A549 treated with ZK216348 at 1 μM for 4 hours (cell line): Measurements from ENCODE around the gene C19orf81. TPM values are rescaled to one million over a fixed set of nuclear protein-coding genes. Genes with fewer than 3 reads are reported as not detected.

Experiments
- total RNA-seq: library from RNA; stranded (reverse); fragments of 200-300 nt; extraction: Qiagen RNA extraction; gene quantifications from 5 replicates; pipeline ENCODE4 v1.2.3, GENCODE V29; 2022; ENCODE audit warnings: low read depth

Gene C19orf81
- 3.9 to 12.5 TPM (median 10.5 TPM) in 5 replicates for total RNA-seq

DNA sequence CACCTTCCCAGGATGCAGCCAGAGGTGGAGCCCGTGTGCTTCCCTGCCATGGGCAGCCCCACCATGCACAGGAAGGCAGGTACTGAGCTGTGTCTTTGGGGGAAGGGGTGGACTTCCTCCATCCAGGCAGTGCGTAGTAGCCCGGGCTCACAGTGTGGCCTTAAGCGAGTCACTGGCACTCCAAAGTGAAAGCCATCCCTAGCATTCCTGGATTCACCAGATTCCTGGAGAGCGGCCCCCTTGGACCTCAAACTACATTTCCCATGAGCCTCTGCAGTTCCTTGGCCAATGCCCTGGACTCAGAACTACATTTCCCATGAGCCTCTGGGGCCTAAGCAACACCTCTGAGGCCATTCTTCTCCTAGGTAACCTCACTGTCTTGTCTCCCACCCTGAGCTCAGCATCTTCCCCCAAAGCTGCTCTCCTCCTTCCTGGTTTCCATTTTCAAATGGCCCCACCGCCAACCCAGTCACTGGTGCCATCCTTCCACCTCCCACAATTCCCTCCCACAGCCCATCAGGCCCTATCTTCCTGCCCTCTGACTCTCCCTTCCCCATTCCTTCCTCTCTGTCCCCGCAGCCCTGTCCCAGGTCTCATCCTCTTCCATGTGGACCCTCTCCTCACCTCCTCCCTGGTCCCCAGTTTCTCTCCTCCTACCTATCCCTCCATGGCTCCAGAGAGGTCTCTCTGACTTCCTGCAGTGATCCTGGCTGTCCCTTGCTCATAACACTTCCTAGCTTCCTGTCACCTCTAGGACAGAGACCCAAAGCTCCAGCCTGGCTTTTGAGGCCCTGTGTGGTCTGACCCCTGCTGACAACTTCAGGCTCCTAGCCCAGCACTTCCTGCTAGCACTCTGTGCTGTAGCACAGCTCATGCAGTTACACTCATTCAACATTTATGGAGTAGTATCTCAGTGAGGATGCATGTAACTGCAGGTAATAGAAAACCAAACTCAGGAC is at the start of gene C19orf81:
Gene C19orf81, plus strand, starts transcription at position 13 of the 959 bp plus-strand sequence. Its CDS starts 0 bp downstream, at position 13.

DNA sequence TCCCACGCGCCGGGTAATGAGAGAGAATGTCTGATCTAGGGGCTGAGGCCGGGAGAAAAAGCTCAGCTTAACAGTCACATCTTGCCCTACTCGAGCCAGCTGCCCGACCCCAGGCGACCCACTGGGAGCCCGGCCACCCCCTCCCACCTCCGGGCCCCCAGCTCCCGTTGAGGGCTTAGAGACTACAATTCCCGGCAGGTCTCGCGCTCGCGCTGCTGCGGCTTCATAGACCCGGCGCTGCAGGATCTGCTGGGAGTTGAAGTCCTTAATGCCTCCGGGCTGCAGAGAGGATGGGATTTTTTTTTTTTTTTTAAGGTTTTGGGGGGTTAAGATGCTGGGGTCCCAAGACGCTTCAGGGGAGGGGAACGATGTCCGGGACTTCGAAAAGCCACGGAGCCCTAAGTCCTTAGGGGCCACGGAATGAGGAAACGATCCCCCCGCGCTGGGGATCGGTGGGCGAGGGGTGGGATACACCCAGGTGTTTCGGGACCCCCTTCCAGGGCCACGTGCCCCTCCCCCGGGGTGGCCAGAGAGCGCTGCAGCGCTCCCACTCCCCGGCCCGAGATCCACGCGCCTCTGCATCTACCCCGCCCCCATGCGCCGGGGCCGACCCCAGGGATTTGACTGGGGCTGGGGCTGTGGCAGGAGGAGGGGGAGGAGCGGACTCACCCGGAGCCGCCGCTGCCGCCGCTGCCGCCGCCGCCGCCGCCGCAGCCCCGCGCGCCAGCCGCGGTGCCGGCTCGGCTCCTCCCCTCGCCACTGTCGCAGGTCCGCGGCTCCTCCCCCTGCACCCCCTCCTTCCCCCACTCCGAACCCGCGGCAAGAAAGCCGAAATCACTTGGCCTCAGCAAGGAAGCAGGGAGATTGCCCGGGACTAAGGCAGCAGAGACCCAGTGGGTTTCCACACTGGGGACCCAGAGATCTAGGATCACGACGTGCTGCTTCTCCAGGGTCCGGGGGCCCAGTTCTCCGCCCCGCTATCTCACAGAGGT is 9.8 kb upstream of the C19orf81 start, which contains the start of gene SYT3:
Gene SYT3, minus strand, starts transcription at position 761 of the 992 bp plus-strand sequence. CDS start 2,470 bp downstream, outside the sequence.

Other genes with a start within 250 kb of the C19orf81 start
- gene SPIB, start 230.5 kb upstream of the C19orf81 start, total RNA-seq = 0.16 to 0.80 TPM (median 0.32 TPM) in 4 of 5 replicates, not detected in the other
- gene MYBPC2, start 216.6 kb upstream of the C19orf81 start, total RNA-seq = not detected in 5 replicates
- gene EMC10, start 172.9 kb upstream of the C19orf81 start, total RNA-seq = 79.6 to 159 TPM (median 151 TPM) in 5 replicates
- 1.7 to 3.0 TPM (median 2.1 TPM) in 5 replicates for gene GARIN5A, start 172.6 kb upstream of the C19orf81 start, total RNA-seq
- gene JOSD2, start 138.3 kb upstream of the C19orf81 start, total RNA-seq = 43.9 to 92.5 TPM (median 82.2 TPM) in 5 replicates
- not detected in 5 replicates for gene ASPDH, start 135.5 kb upstream of the C19orf81 start, total RNA-seq
- gene LRRC4B, start 81.0 kb upstream of the C19orf81 start, total RNA-seq = 0.38 to 0.68 TPM (median 0.58 TPM) in 5 replicates
- gene SYT3, start 9.6 kb upstream of the C19orf81 start, total RNA-seq = 0.39 to 0.93 TPM (median 0.66 TPM) in 5 replicates
- gene SHANK1, start 70.4 kb downstream of the C19orf81 start, total RNA-seq = 0.06 to 0.95 TPM (median 0.19 TPM) in 5 replicates
- 5.1 to 11.7 TPM (median 9.1 TPM) in 5 replicates for gene CLEC11A, start 73.9 kb downstream of the C19orf81 start, total RNA-seq
- gene GPR32, start 121.0 kb downstream of the C19orf81 start, total RNA-seq = not detected in 5 replicates
- not detected in 5 replicates for gene ACP4, start 141.0 kb downstream of the C19orf81 start, total RNA-seq
- 0.15 TPM in 1 of 5 replicates, not detected in the others for gene KLK1, start 174.3 kb downstream of the C19orf81 start, total RNA-seq
- gene KLK15, start 184.1 kb downstream of the C19orf81 start, total RNA-seq = not detected in 5 replicates
- not detected in 5 replicates for gene KLK3, start 205.5 kb downstream of the C19orf81 start, total RNA-seq
- 0.27 TPM in 1 of 5 replicates, not detected in the others for gene KLK2, start 224.0 kb downstream of the C19orf81 start, total RNA-seq